ENCODE results near the gene CTDP1.
A peak's percentile ranks its signal among the peaks of the same experiment; 100 is the strongest.
"Not testable (repeated sequence)": the region's sequence is repeated elsewhere in the genome, so short reads cannot be mapped to it uniquely, and the experiment has no call there.

The CTDP1 gene

GRCh38 chr18:79731881-79732720 is 52.5 kb downstream of the CTDP1 start:
- POLR2A ChIA-PET; H3K4me3 ChIP-seq (ENCODE audit: low read depth, low read length); H3K4me1 ChIP-seq (ENCODE audit: control insufficient read depth, insufficient read depth, low read length); H3K27ac ChIP-seq (ENCODE audit: extremely low read depth, low read depth, low read length); H3K9me3 ChIP-seq (ENCODE audit: control insufficient read depth, insufficient read depth, low read depth, low read length); CTCF ChIA-PET; TF ChIP-seq ZNF274 (IDR thresholded peaks at IDR 0.05; ENCODE audit: low read length): not testable (repeated sequence)
- H3K36me3 ChIP-seq (ENCODE audit: control insufficient read depth in 2 of 2, insufficient read depth in 1 of 2, low read length in 2 of 2) = peaks cover 6 to 80% of the 10 kb centered on the region in 2 experiments; a peak in 2 of 3 replicates
- peak; percentile 84 for TF ChIP-seq SETDB1 (IDR thresholded peaks at IDR 0.05; ENCODE audit: insufficient read length, low read length)
- peak; percentile 82; the same call in 1 of the 2 replicates for TF ChIP-seq ZNF274 (tag by site-specific recombination; IDR thresholded peaks at IDR 0.05; ENCODE audit: borderline replicate concordance)

- TF ChIP-seq HOXC10 (CRISPR knock-in tag; IDR thresholded peaks at IDR 0.05) (no peak), ZNF629 (tag by site-specific recombination; IDR thresholded peaks at IDR 0.05) (no peak), ZNF155 (tag by site-specific recombination; IDR thresholded peaks at IDR 0.05) (no peak), TCF7L2 (IDR thresholded peaks at IDR 0.05; ENCODE audit: borderline replicate concordance, low read depth, low read length) (no peak), KLF17 (tag by site-specific recombination; IDR thresholded peaks at IDR 0.05) (no peak), EGR2 (tag by site-specific recombination; IDR thresholded peaks at IDR 0.05; ENCODE audit: low read depth) (no peak), ZBTB26 (tag by site-specific recombination; optimal IDR thresholded peaks at IDR 0.05) (no peak), BCL6B (tag by site-specific recombination; IDR thresholded peaks at IDR 0.05) (no peak), ZNF324 (tag by site-specific recombination; IDR thresholded peaks at IDR 0.05) (no peak)
- H3K36me3 ChIP-seq (ENCODE audit: control insufficient read depth in 2 of 2, insufficient read depth in 1 of 2, low read length in 2 of 2) = peaks cover 6 to 82% of the 10 kb centered on the region in 2 experiments; a peak in 2 of 3 replicates
These were observed 53.1 kb downstream of the CTDP1 start for GRCh38 chr18:79732721-79733025.

GRCh38 chr18:79733135-79733701 is 53.6 kb downstream of the CTDP1 start:
- POLR2A ChIA-PET = no interaction called here
- CTCF ChIA-PET = no interaction called here
- TF ChIP-seq ZNF561 (tag by site-specific recombination; IDR thresholded peaks at IDR 0.05; ENCODE audit: borderline replicate concordance) (no peak), INSM2 (tag by site-specific recombination; IDR thresholded peaks at IDR 0.05) (no peak), ZNF157 (tag by site-specific recombination; IDR thresholded peaks at IDR 0.05) (no peak), ZNF768 (tag by site-specific recombination; IDR thresholded peaks at IDR 0.05) (no peak), ZNF623 (tag by site-specific recombination; IDR thresholded peaks at IDR 0.05) (no peak), ZXDB (tag by site-specific recombination; IDR thresholded peaks at IDR 0.05) (no peak), ZNF664 (tag by site-specific recombination; IDR thresholded peaks at IDR 0.05) (no peak), YY2 (tag by site-specific recombination; IDR thresholded peaks at IDR 0.05) (no peak), ZNF521 (tag by site-specific recombination; IDR thresholded peaks at IDR 0.05) (no peak), ZNF202 (tag by site-specific recombination; IDR thresholded peaks at IDR 0.05; ENCODE audit: borderline replicate concordance) (no peak), ZNF324 (tag by site-specific recombination; IDR thresholded peaks at IDR 0.05) (no peak), ZNF580 (tag by site-specific recombination; IDR thresholded peaks at IDR 0.05) (no peak)

More at GRCh38 chr18:79732721-79733025, 53.1 kb downstream of the CTDP1 start:
- no peak overlapping the region for H3K27ac ChIP-seq (ENCODE audit: extremely low read depth, low read depth, low read length)
- no peaks in the 10 kb centered on the region; the same call in none of the 2 replicates for H3K9me3 ChIP-seq (ENCODE audit: control insufficient read depth, insufficient read depth, low read depth, low read length)
- no peak overlapping the region for H3K4me3 ChIP-seq (ENCODE audit: low read depth, low read length)
- ChIA-PET CTCF (no interaction called here), POLR2A (no interaction called here)
- H3K4me1 ChIP-seq (ENCODE audit: control insufficient read depth, insufficient read depth, low read length) = no peaks in the 10 kb centered on the region

More at GRCh38 chr18:79733135-79733701, 53.6 kb downstream of the CTDP1 start:
- no peaks in the 10 kb centered on the region; the same call in 1 of the 2 replicates for H3K9me3 ChIP-seq (ENCODE audit: control insufficient read depth, insufficient read depth, low read depth, low read length)
- no peak overlapping the region for H3K27ac ChIP-seq (ENCODE audit: extremely low read depth, low read depth, low read length)
- H3K4me3 ChIP-seq (ENCODE audit: low read depth, low read length) = no peak overlapping the region
- H3K4me1 ChIP-seq (ENCODE audit: control insufficient read depth, insufficient read depth, low read length) = no peaks in the 10 kb centered on the region
- H3K36me3 ChIP-seq (ENCODE audit: control insufficient read depth in 2 of 2, insufficient read depth in 1 of 2, low read length in 2 of 2) = peaks cover 6 to 83% of the 10 kb centered on the region in 2 experiments; a peak in 2 of 3 replicates

Data from HEK293 (cell line).